Mesothelial cell of epicardium (in vitro differentiated cells): Measurements from ENCODE around the gene PTPRG. TPM values are rescaled to one million over a fixed set of nuclear protein-coding genes. Genes with fewer than 3 reads are reported as not detected.

Experiments used
- DNase-seq, 2 experiments: peaks; one replicate each; pipeline ENCODE4 v3.0.0; 2021; ENCODE audit warnings: low spot score in 2 of 2; ENCODE audit not compliant: unreplicated experiment in 2 of 2
- H3K27ac Mint-ChIP-seq: 2 replicates; pipeline ENCODE4 v1.8.0; 2021; ENCODE audit warnings: mixed read lengths
- H3K27me3 Mint-ChIP-seq: 2 replicates; pipeline ENCODE4 v1.8.0; 2021; ENCODE audit warnings: low read depth, mixed read lengths
- H3K36me3 Mint-ChIP-seq: 2 replicates; pipeline ENCODE4 v1.8.0; 2021; ENCODE audit warnings: mixed read lengths
- H3K4me1 Mint-ChIP-seq: 2 replicates; pipeline ENCODE4 v1.8.0; 2021; ENCODE audit warnings: mixed read lengths
- H3K4me3 Mint-ChIP-seq: 2 replicates; pipeline ENCODE4 v1.8.0; 2021; ENCODE audit warnings: mild to moderate bottlenecking, moderate library complexity, mixed read lengths
- H3K9me3 Mint-ChIP-seq: 2 replicates; pipeline ENCODE4 v1.8.0; 2021; ENCODE audit warnings: mixed read lengths
- CTCF ChIP-seq: fragments of 200-600 bp; sonication (generic); IDR thresholded peaks from one replicate; pipeline ENCODE4 v1.5.0; 2021; ENCODE audit warnings: antibody characterized with exemption; ENCODE audit not compliant: unreplicated experiment
- total RNA-seq: library from RNA; stranded (reverse); gene quantifications from 3 replicates; pipeline ENCODE4 v1.2.1, GENCODE V29; 2021

The PTPRG gene
- total RNA-seq, 1 donor from 2014 or later = 40.4 TPM

- TF ChIP-seq CTCF = no peak
- Mint-ChIP-seq H3K27me3 (no peaks in the 10 kb centered on the region), H3K27ac (no peak overlapping the region), H3K4me3 (no peak overlapping the region), H3K4me1 (peaks cover 3% of the 10 kb centered on the region), H3K9me3 (peaks cover 3% of the 10 kb centered on the region), H3K36me3 (peaks cover 2% of the 10 kb centered on the region)
- no peak for DNase-seq
These were observed 12.1 kb downstream of the PTPRG start for GRCh38 chr3:61573441-61573840.

GRCh38 chr3:61574854-61575253 is 13.5 kb downstream of the PTPRG start:
- peaks cover 3% of the 10 kb centered on the region for H3K4me1 Mint-ChIP-seq
- no peak overlapping the region for H3K27ac Mint-ChIP-seq
- H3K9me3 Mint-ChIP-seq = peaks cover 3% of the 10 kb centered on the region
- no peak for TF ChIP-seq CTCF
- no peaks in the 10 kb centered on the region for H3K27me3 Mint-ChIP-seq
- peaks cover 2% of the 10 kb centered on the region for H3K36me3 Mint-ChIP-seq
- no peak overlapping the region for H3K4me3 Mint-ChIP-seq
- DNase-seq = no peak

- TF ChIP-seq CTCF = no peak
- no peak overlapping the region for H3K4me3 Mint-ChIP-seq
- H3K4me1 Mint-ChIP-seq = peaks cover 4% of the 10 kb centered on the region
These were observed 14.5 kb downstream of the PTPRG start for GRCh38 chr3:61575893-61576292.

GRCh38 chr3:61577760-61578159 is 16.4 kb downstream of the PTPRG start:
- no peak for TF ChIP-seq CTCF
- Mint-ChIP-seq H3K9me3 (peaks cover 3% of the 10 kb centered on the region), H3K4me1 (peaks cover 9% of the 10 kb centered on the region), H3K27me3 (no peaks in the 10 kb centered on the region), H3K27ac (no peak overlapping the region), H3K36me3 (peaks cover 2% of the 10 kb centered on the region), H3K4me3 (no peak overlapping the region)
- DNase-seq = no peak

More at GRCh38 chr3:61575893-61576292, 14.5 kb downstream of the PTPRG start:
- no peak for DNase-seq
- Mint-ChIP-seq H3K27ac (no peak overlapping the region), H3K27me3 (no peaks in the 10 kb centered on the region), H3K36me3 (peaks cover 2% of the 10 kb centered on the region), H3K9me3 (peaks cover 3% of the 10 kb centered on the region)

- TF ChIP-seq CTCF = no peak
- no peak for DNase-seq
- peaks cover 11% of the 10 kb centered on the region for H3K4me1 Mint-ChIP-seq
- H3K4me3 Mint-ChIP-seq = no peak overlapping the region
- no peak overlapping the region for H3K27ac Mint-ChIP-seq
- H3K27me3 Mint-ChIP-seq = no peaks in the 10 kb centered on the region
- peaks cover 2% of the 10 kb centered on the region for H3K36me3 Mint-ChIP-seq
- H3K9me3 Mint-ChIP-seq = peaks cover 3% of the 10 kb centered on the region
These were observed 17.4 kb downstream of the PTPRG start for GRCh38 chr3:61578667-61579367.
